Stomach (tissue), 9 donors: ENCODE data around the gene NKPD1. TPM values are rescaled to one million over a fixed set of nuclear protein-coding genes. Genes with fewer than 3 reads are reported as not detected.

Source experiments
- DNase-seq, 2 donors: peaks; one replicate each; pipeline versions ENCODE4 v3.0.0 to v3.0.0-alpha.2; 2013 to 2019
- H3K27ac ChIP-seq, 5 donors: fragments of 200-600 bp in 4 of 5; sonication (generic) in 4 of 5; one replicate each; pipeline ENCODE4 v1.5.1; 2013 to 2019; ENCODE audit warnings: mild to moderate bottlenecking in 1 of 5, moderate library complexity in 1 of 5
- H3K27me3 ChIP-seq, 3 donors: fragments of 200-600 bp; sonication (generic); one replicate each; pipeline ENCODE4 v1.5.1; 2017 to 2019; ENCODE audit warnings: mixed run types in 1 of 3
- H3K36me3 ChIP-seq, 4 donors: fragments of 200-600 bp; sonication (generic); 1 replicate in 3 of 4; 2 replicates in 1 of 4; pipeline ENCODE4 v1.5.1; 2016 to 2019
- H3K4me1 ChIP-seq, 4 donors: fragments of 200-600 bp; sonication (generic); one replicate each; pipeline ENCODE4 v1.5.1; 2016 to 2019
- H3K4me3 ChIP-seq, 4 donors: fragments of 200-600 bp; sonication (generic) in 3 of 4; one replicate each; pipeline ENCODE4 v1.5.1; 2016 to 2019; ENCODE audit warnings: mild to moderate bottlenecking in 1 of 4
- H3K9me3 ChIP-seq, 4 donors: fragments of 200-600 bp; sonication (generic); one replicate each; pipeline ENCODE4 v1.5.1; 2016 to 2019
- CTCF ChIP-seq, 7 experiments: fragments of 450-650 bp in 4 of 7; fragments of 200-600 bp in 3 of 7; sonication (generic) in 3 of 7; IDR thresholded peaks; one replicate each; pipeline ENCODE4 v1.5.1; 2016 to 2019; ENCODE audit warnings: antibody characterized with exemption in 7 of 7, control low read depth in 2 of 7, mild to moderate bottlenecking in 1 of 7
- EP300 ChIP-seq: sonication (generic); formaldehyde crosslinking; IDR thresholded peaks from one replicate; pipeline ENCODE4 v1.6.1; 2017; ENCODE audit warnings: antibody characterized with exemption
- POLR2A ChIP-seq, 4 donors: fragments of 450-650 bp; IDR thresholded peaks; one replicate each; pipeline ENCODE4 v1.6.1; 2016; ENCODE audit warnings: antibody characterized with exemption in 4 of 4, control low read depth in 2 of 4, mild to moderate bottlenecking in 1 of 4, moderate library complexity in 1 of 4
- POLR2AphosphoS5 ChIP-seq, 3 donors: sonication (generic); formaldehyde crosslinking; IDR thresholded peaks; one replicate each; pipeline ENCODE4 v1.6.1; 2016; ENCODE audit warnings: antibody characterized with exemption in 3 of 3
- WGBS, 5 donors: extraction: QIAGEN DNeasy Blood & Tissue Kit in 3 of 5; methylation state at CpG; one replicate each; pipeline versions ENCODE4 v1.1.5 to v1.1.7; 2013 to 2018; 5-methylcytosine and 5-hydroxymethylcytosine counted together
- intact Hi-C: fragments of 100-400 bp; cut with DNase I; formaldehyde crosslinking; loops from one replicate; pipeline ENCODE4 v1.15.1; 2023; ENCODE audit warnings: low total_unique reads
- polyA plus RNA-seq, 3 donors: library from polyadenylated mRNA; stranded (reverse); fragments of 200-250 nt; gene quantifications; one replicate each; pipeline ENCODE4 v1.2.3, GENCODE V29; 2013
- total RNA-seq, 5 donors: library from RNA; depleted of rRNA; stranded (reverse); fragments of >200 nt; gene quantifications; one replicate each; pipeline versions ENCODE4 v1.1.0 to v1.2.3, GENCODE V29; 2014 to 2016
- donor health status: healthy with polysubstance abuse.
- donor health status: Bipolar disorder and iron deficiency.
- donor health status: healthy.

The NKPD1 gene
- total and polyA plus RNA-seq, 8 donors, result 0.20 TPM; not detected in 7

- WGBS, 5 donors, result 89 to 94% (median 90%) methylated on average over 4 to 5 of the region's 5 CpGs
- intact Hi-C loops, result no loop called here
- no peak overlapping the region for H3K4me3 ChIP-seq
- DNase-seq, result no peak
- no peaks in the 10 kb centered on the region for H3K27me3 ChIP-seq
- peaks cover 3 to 44% (median 28%) of the 10 kb centered on the region in 4 donors for H3K4me1 ChIP-seq
- no peak overlapping the region for H3K27ac ChIP-seq
- H3K36me3 ChIP-seq, result peaks cover 0 to 16% (median 5%) of the 10 kb centered on the region in 4 donors
- no peak for TF ChIP-seq CTCF (IDR thresholded peaks at IDR 0.05)
- TF ChIP-seq POLR2A (IDR thresholded peaks at IDR 0.05), result no peak
- no peak for TF ChIP-seq EP300
- TF ChIP-seq POLR2AphosphoS5 (IDR thresholded peaks at IDR 0.05), result no peak
- no peaks in the 10 kb centered on the region for H3K9me3 ChIP-seq
These were observed 32.0 kb downstream of the NKPD1 start for GRCh38 chr19:45128806-45129205.

GRCh38 chr19:45128146-45128545 is 32.6 kb downstream of the NKPD1 start:
- H3K9me3 ChIP-seq, result no peaks in the 10 kb centered on the region
- H3K4me3 ChIP-seq, result no peak overlapping the region
- DNase-seq, result no peak
- H3K4me1 ChIP-seq, result peaks cover 9 to 51% (median 34%) of the 10 kb centered on the region in 4 donors
- 71 to 86% (median 82%) methylated on average over 5 of the region's 5 CpGs for WGBS, 5 donors
- H3K27me3 ChIP-seq, result no peaks in the 10 kb centered on the region
- no peak for TF ChIP-seq EP300
- TF ChIP-seq POLR2A (IDR thresholded peaks at IDR 0.05), result no peak
- TF ChIP-seq CTCF (IDR thresholded peaks at IDR 0.05), result no peak
- TF ChIP-seq POLR2AphosphoS5 (IDR thresholded peaks at IDR 0.05), result no peak
- peaks cover 0 to 16% (median 6%) of the 10 kb centered on the region in 4 donors for H3K36me3 ChIP-seq
- no peak overlapping the region for H3K27ac ChIP-seq
- intact Hi-C loops, result no loop called here

- Histone ChIP-seq H3K4me3 (no peak overlapping the region), H3K9me3 (no peaks in the 10 kb centered on the region), H3K4me1 (peaks cover 21 to 66% (median 49%) of the 10 kb centered on the region in 4 donors), H3K36me3 (peaks cover 0 to 15% (median 5%) of the 10 kb centered on the region in 4 donors), H3K27me3 (no peaks in the 10 kb centered on the region), H3K27ac (no peak overlapping the region)
- no peak for TF ChIP-seq POLR2AphosphoS5 (IDR thresholded peaks at IDR 0.05)
- TF ChIP-seq POLR2A (IDR thresholded peaks at IDR 0.05), result no peak
- no peak for TF ChIP-seq CTCF (IDR thresholded peaks at IDR 0.05)
- TF ChIP-seq EP300, result no peak
- intact Hi-C loops, result no loop called here
- WGBS, 5 donors, result 79 to 91% (median 85%) methylated on average over 7 of the region's 7 CpGs
- DNase-seq, result no peak
These were observed 34.1 kb downstream of the NKPD1 start for GRCh38 chr19:45126654-45127053.

- Histone ChIP-seq H3K27me3 (no peaks in the 10 kb centered on the region), H3K4me3 (no peak overlapping the region), H3K4me1 (peaks cover 26 to 71% (median 54%) of the 10 kb centered on the region in 4 donors), H3K27ac (peak overlapping the region in 1 of 5 donors; percentile 19), H3K36me3 (peaks cover 0 to 15% (median 5%) of the 10 kb centered on the region in 4 donors), H3K9me3 (no peaks in the 10 kb centered on the region)
- intact Hi-C loops, result no loop called here
- TF ChIP-seq POLR2A (IDR thresholded peaks at IDR 0.05) (no peak), EP300 (no peak), CTCF (IDR thresholded peaks at IDR 0.05) (peak in 5 of 7 experiments; percentile 61 to 91 (median 80)), POLR2AphosphoS5 (IDR thresholded peaks at IDR 0.05) (peak in 1 of 3 donors; percentile 82)
- DNase-seq, result peak; percentile 87 to 88
- WGBS, 5 donors, result 43 to 68% (median 53%) methylated on average over 6 to 12 of the region's 12 CpGs
These were observed 34.7 kb downstream of the NKPD1 start for GRCh38 chr19:45125975-45126493.
